GM19372 (cell line): ENCODE data around the gene GMPPA.

Experiments used
- ATAC-seq: cut with Tn5 transposase; IDR thresholded peaks from one replicate; pipeline ENCODE4 v1.9.1; 2021; ENCODE audit warnings: mild to moderate bottlenecking, low read depth, moderate library complexity; ENCODE audit not compliant: unreplicated experiment

The GMPPA gene

DNA sequence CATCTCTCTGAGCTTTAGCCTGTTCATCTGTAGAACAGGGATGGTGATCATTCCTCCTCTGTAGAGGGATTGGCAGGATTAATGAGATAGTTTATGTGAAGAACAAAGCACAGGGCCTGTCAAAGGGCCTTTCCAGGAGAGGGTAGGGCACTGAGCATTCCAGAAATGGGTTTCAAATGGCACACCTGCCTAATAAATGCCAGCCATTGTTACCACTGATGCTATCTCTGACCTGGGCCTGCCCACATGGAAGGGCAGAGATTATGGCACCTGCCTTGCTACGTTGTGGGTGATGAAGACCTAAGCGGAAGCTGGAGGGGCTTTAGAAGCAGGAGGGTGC lies 31.0 kb upstream of the GMPPA start:
- ATAC-seq = no peak

- no peak for ATAC-seq
Observed at GRCh38 chr2:219468410-219469185, 30.1 kb upstream of the GMPPA start.

GRCh38 chr2:219469186-219469724 lies 29.4 kb upstream of the GMPPA start:
- no peak for ATAC-seq

DNA sequence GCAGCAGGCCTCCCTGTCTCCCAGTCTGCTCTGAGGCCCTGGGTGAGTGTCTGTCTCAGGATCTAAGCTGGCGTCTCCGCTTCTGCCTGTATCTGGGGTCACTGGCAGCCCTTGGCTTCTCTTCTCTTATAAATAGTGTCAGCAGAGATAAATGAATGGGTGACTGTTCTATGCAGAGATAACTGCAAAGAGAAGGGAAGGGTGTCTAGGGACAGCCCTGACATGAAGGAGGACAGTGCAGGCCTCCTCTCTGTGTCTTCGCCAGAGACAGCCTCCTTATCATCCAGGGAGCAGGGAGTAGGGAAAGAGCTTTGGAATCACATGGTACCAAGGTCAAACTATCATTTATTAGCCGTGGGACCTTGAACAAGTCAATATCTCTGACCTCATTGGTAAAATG lies 28.3 kb upstream of the GMPPA start:
- ATAC-seq = no peak

GRCh38 chr2:219471476-219472371 lies 27.0 kb upstream of the GMPPA start:
- no peak for ATAC-seq

GRCh38 chr2:219472629-219473187 lies 26.0 kb upstream of the GMPPA start:
- no peak for ATAC-seq

GRCh38 chr2:219473511-219473910 lies 25.2 kb upstream of the GMPPA start:
- ATAC-seq = no peak

DNA sequence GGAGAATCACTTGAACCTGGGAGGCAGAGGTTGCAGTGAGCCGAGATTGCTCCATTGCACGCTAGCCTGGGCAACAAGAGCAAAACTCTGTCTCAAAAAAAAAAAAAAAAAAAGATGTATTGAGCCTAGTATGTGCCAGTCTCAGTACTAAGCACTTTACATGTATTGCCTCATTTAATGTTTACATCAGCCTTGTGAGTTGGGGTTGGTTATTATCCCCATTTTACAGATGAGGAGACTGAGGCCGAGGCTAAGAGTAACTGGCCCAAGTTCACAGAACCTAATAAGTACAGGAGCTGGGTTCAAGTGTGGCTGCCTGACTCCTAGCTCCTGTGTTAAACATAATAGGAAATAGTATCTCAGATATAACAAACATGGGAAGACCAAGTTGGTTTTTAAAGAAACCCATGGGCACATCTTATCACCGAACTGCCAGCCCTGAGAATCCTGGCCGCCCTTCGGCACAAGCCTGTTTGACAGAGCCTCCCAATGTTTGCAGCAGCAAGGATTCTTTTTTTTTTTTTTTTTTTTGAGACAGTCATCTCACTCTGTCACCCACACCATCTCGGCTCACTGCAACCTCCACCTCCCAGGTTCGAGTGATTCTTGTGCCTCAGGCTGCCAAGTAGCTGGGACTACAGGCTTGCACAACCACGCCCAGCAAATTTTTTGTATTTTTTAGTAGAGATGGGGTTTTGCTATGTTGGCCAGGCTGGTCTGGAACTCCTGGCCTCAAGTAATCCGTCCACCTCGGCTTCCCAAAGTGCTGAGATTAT lies 24.2 kb upstream of the GMPPA start:
- ATAC-seq = no peak

GRCh38 chr2:219475278-219475677 lies 23.4 kb upstream of the GMPPA start:
- no peak for ATAC-seq

DNA sequence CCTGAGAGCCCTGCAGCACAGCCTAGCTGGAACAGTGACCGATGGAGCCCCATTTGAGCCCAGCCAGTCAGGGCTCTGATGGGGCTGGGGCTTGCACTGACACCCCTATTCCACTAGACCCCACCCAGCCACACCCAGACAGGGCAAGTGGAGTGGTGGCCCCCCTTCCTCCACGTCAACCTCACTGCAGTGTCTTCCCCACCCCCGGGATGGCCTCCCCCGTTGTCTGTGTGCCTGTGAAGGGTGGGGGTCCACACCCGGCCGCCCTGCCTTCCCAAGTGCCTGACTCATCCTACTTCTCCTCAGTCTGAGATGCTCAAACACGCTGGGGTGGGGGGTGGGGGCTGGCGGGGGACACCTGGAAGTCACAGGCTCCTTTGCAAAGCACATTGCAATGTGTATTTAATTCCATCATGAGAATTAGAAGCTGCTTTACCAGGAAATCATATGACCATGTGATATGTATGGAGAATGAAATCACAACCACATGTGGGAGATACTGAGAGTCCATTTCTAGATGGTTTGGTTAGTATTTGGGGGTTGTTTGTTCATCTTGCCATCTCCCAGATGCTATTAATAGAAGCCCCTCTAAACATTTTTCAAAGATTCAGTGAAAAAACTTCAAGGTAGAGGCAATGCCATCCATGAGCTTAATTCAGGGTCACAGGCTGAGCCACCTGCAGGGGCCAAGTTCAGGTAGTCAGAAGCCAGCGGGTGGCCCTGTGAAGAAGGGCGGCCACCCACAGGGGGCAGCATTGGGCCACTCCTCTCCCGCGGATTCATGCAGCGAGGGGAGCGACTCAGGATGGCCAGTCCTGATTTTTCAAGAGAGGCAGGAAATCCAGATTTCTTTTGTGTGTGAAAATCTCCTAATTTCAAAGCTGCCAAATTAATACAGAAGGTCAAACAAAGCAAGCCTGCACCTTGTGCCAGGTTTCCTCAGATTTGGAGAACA lies 22.7 kb upstream of the GMPPA start:
- ATAC-seq = no peak

DNA sequence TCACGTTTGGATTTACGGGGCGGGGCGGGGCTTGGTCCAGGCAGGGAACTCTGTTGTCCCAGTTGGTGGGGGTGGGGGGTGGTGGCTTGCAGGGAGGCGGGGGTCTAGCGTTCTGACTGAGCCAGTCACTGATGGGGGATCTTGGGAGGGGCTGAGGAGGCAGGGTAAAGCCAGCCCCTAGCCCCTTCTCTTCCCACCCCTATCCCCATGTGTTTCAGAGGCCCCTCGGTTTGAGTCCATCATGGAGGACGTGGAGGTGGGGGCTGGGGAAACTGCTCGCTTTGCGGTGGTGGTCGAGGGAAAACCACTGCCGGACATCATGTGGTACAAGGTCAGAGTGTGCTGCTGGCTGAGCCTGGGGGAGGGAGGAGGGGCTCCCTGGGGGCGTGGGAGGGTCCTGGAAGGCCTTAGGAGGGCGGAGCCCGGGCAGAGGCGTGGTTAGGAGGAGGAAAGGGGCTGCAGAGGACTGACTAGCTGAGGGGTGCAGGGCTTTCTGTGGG lies 22.0 kb upstream of the GMPPA start:
- ATAC-seq = no peak

- ATAC-seq = no peak
Observed at GRCh38 chr2:219477179-219477578, 21.5 kb upstream of the GMPPA start.

GRCh38 chr2:219477815-219478214 lies 20.9 kb upstream of the GMPPA start:
- ATAC-seq = no peak

DNA sequence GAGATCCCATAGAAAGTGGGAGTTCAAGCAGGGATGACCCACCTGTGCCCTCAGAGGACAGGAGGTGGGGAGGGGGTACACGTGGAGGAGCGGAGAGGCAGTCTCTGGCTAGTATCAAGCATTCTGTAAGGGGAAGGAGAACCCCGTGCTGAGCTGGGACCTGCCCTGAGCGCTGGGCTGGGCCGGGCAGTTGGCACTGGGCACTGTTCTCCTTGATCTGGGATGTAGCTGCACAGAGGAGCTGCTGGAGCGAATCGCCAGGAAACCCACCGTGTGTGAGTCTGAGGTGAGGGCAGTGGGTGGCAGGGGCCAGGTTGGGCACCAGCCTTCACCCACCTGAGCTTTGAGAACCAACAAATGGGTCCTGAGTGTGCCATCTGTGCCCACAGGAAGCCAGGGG lies 19.8 kb upstream of the GMPPA start:
- no peak for ATAC-seq

- ATAC-seq = no peak
Observed at GRCh38 chr2:219480004-219480403, 18.7 kb upstream of the GMPPA start.

DNA sequence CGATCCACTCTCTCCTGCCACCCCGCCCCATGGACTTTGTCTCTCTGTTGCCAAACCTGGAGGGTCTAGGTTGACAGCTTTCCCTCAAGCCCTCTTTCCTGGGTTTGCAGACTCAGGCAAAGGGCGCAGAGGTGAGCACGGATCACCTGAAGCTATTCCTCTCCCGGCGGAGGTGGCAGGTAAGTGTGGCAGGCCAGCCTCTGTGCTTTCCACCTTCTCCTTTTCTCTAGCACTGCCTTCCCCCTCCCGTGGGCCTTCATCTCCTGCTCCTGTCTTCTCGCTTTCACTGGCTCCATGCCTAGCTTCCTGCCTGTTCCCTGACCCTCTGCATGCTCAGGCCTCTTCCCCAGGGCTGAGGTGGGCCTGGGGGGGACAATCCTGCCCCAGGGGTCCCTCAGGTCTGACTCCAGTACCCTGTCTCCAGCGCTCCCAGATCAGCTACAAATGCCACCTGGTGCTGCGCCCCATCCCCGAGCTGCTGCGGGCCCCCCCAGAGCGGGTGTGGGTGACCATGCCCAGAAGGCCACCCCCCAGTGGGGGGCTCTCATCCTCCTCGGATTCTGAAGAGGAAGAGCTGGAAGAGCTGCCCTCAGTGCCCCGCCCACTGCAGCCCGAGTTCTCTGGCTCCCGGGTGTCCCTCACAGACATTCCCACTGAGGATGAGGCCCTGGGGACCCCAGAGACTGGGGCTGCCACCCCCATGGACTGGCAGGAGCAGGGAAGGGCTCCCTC lies 15.9 kb upstream of the GMPPA start:
- ATAC-seq = no peak

DNA sequence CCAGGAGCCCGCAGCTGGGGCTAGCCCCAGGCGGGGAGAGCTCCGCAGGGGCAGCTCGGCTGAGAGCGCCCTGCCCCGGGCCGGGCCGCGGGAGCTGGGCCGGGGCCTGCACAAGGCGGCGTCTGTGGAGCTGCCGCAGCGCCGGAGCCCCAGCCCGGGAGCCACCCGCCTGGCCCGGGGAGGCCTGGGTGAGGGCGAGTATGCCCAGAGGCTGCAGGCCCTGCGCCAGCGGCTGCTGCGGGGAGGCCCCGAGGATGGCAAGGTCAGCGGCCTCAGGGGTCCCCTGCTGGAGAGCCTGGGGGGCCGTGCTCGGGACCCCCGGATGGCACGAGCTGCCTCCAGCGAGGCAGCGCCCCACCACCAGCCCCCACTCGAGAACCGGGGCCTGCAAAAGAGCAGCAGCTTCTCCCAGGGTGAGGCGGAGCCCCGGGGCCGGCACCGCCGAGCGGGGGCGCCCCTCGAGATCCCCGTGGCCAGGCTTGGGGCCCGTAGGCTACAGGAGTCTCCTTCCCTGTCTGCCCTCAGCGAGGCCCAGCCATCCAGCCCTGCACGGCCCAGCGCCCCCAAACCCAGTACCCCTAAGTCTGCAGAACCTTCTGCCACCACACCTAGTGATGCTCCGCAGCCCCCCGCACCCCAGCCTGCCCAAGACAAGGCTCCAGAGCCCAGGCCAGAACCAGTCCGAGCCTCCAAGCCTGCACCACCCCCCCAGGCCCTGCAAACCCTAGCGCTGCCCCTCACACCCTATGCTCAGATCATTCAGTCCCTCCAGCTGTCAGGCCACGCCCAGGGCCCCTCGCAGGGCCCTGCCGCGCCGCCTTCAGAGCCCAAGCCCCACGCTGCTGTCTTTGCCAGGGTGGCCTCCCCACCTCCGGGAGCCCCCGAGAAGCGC lies 15.0 kb upstream of the GMPPA start:
- ATAC-seq = no peak
